PFSK-1 (cell line): ENCODE data around the gene ZFPM1.

Source experiments
- POLR2AphosphoS5 ChIP-seq: IDR thresholded peaks from 2 replicates; pipeline ENCODE4 v1.6.1; 2012; ENCODE audit warnings: low read depth, mild to moderate bottlenecking, control low read depth, low read length, moderate library complexity
- SIN3A ChIP-seq: IDR thresholded peaks from 2 replicates; pipeline ENCODE4 v1.6.1; 2012; ENCODE audit warnings: mild to moderate bottlenecking, low read length, moderate library complexity, borderline replicate concordance; ENCODE audit not compliant: insufficient read depth

DNA sequence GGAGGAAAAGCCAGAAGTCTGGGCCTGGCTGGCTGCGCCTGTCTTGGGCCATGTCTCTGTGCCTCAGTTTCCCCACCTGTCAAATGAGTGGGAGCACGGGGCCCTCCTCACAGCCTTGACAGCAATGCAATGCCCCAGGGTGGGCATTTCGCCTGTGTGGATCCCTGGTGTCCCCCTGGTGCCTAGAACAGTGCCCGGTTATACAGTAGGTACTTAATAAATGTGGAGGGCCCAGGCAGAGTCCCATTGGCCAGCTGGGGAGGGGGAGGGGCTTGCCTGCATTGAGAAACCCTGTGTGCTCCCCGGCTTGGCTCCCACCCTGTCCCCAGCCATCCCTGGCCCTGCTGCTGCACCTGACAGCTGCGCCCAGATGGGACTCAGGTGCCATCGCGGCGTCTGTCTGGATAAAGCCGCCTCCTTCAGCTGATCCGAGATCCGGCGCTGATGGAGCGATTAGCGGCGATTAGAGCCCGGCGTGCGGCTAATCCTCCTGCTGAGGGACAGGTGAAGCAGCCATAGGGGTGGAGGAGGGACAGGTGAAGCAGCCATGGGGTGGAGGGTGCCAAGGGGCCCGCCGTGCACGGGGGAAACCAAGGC is 12.4 kb downstream of the ZFPM1 start:
- no peak for TF ChIP-seq POLR2AphosphoS5
- no peak for TF ChIP-seq SIN3A
